Measurements from ENCODE around the gene IRF6.

IRF6 gene

DNA sequence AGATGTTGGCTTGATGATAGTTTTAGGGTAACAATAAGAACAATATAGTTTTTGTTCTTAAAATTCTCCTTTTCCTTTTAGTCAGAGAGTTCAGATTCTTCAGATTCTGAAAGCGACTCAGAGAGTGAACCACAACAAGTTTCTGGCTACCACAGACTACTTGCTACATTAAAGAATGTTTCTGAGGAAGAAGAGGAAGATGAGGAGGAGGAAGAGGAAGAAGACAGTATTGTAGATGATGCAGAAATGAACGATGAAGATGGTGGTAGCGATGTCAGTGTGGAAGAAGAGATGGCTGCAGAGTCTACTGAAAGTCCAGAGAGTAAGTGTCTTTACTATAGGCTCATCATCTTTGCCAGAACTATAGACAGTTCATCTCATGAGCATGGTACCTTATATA, 24.8 kb upstream of the IRF6 start:
- DNase-seq (ENCODE audit: extremely low read depth, insufficient read length), result no peak
- H3K27me3 ChIP-seq (replicated peaks; ENCODE audit: control insufficient read depth, insufficient read depth, low read length), result no peaks in the 10 kb centered on the region
- peaks cover 8% of the 10 kb centered on the region for H3K36me3 ChIP-seq (ENCODE audit: control insufficient read depth, insufficient read depth, low read length)
- TF ChIP-seq CTCF (IDR thresholded peaks at IDR 0.05; ENCODE audit: insufficient read depth, low read length, poor library complexity, severe bottlenecking), result no peak
- no peak overlapping the region for H3K4me3 ChIP-seq (replicated peaks; ENCODE audit: low read depth, low read length)

- DNase-seq (ENCODE audit: extremely low read depth, insufficient read length), result no peak
- Histone ChIP-seq H3K27me3 (replicated peaks; ENCODE audit: control insufficient read depth, insufficient read depth, low read length) (no peaks in the 10 kb centered on the region), H3K4me3 (replicated peaks; ENCODE audit: low read depth, low read length) (no peak overlapping the region), H3K36me3 (ENCODE audit: control insufficient read depth, insufficient read depth, low read length) (peaks cover 7% of the 10 kb centered on the region)
- no peak for TF ChIP-seq CTCF (IDR thresholded peaks at IDR 0.05; ENCODE audit: insufficient read depth, low read length, poor library complexity, severe bottlenecking)
These were observed 23.8 kb upstream of the IRF6 start for GRCh38 chr1:209829716-209830115.

DNA sequence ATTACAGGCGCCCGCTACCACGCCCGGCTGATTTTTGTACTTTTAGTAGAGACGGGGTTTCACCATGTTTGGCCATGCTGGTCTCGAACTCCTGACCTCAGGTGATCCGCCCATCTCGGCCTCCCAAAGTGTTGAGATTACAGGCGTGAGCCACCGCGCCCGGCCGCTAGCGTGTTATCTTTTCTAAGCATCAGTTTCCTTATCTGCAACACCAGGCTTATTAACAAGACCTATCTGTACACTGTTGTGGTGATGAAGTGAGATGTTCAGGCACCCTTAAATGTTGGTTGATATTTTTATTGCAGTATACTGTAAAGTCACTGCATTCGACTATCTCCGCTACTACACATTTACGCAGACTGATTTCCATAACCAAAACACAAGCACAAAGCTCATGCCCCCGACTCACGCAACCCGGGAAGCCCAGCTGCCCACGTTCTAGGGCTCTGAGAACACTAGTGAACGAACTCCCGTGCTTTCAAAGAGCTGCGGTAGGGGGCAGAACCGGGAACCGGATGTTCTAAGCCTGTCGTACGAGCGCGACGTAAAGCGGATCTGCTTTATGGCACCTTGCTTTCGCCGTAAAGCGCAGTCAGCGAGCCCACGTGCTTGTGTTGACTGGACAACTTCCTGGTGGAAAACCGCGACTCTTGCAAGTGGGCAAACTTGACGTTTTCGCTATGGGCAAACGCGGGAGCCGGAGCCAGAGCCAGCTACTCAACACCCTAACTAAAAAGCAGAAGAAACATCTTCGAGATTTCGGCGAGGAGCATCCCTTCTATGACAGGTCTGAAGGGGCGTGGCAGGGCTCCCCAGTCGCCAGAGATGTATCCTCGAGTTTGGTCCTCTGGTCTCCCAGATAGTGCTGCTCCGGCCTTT, 21.7 kb upstream of the IRF6 start, which contains the start of gene UTP25:
TSS of gene UTP25 (plus strand) at position 589 of the 879 bp plus-strand sequence. CDS start at position 681, 92 bp downstream.
- peaks cover 2% of the 10 kb centered on the region for H3K36me3 ChIP-seq (ENCODE audit: control insufficient read depth, insufficient read depth, low read length)
- peak within 1 kb of the TSS; percentile 96 for H3K4me3 ChIP-seq (replicated peaks; ENCODE audit: low read depth, low read length)
- peak; percentile 87 for DNase-seq (ENCODE audit: extremely low read depth, insufficient read length)
- peak; percentile 73 for TF ChIP-seq CTCF (IDR thresholded peaks at IDR 0.05; ENCODE audit: insufficient read depth, low read length, poor library complexity, severe bottlenecking)
- H3K27me3 ChIP-seq (replicated peaks; ENCODE audit: control insufficient read depth, insufficient read depth, low read length), result no peaks in the 10 kb centered on the region

GRCh38 chr1:209825591-209826434, 19.9 kb upstream of the IRF6 start:
- no peak for TF ChIP-seq CTCF (IDR thresholded peaks at IDR 0.05; ENCODE audit: insufficient read depth, low read length, poor library complexity, severe bottlenecking)
- H3K36me3 ChIP-seq (ENCODE audit: control insufficient read depth, insufficient read depth, low read length), result no peaks in the 10 kb centered on the region
- DNase-seq (ENCODE audit: extremely low read depth, insufficient read length), result no peak
- no peak overlapping the region for H3K4me3 ChIP-seq (replicated peaks; ENCODE audit: low read depth, low read length)
- no peaks in the 10 kb centered on the region for H3K27me3 ChIP-seq (replicated peaks; ENCODE audit: control insufficient read depth, insufficient read depth, low read length)

GRCh38 chr1:209823143-209824041, 17.4 kb upstream of the IRF6 start:
- H3K36me3 ChIP-seq (ENCODE audit: control insufficient read depth, insufficient read depth, low read length), result no peaks in the 10 kb centered on the region
- TF ChIP-seq CTCF (IDR thresholded peaks at IDR 0.05; ENCODE audit: insufficient read depth, low read length, poor library complexity, severe bottlenecking), result peak; percentile 76
- H3K27me3 ChIP-seq (replicated peaks; ENCODE audit: control insufficient read depth, insufficient read depth, low read length), result no peaks in the 10 kb centered on the region
- DNase-seq (ENCODE audit: extremely low read depth, insufficient read length), result no peak
- no peak overlapping the region for H3K4me3 ChIP-seq (replicated peaks; ENCODE audit: low read depth, low read length)

Measured in GM06990 (cell line).